TTC549 (cell line): Measurements from ENCODE around the gene MVD.
"Not testable (repeated sequence)": the region's sequence is repeated elsewhere in the genome, so short reads cannot be mapped to it uniquely, and the experiment has no call there.

Experiments
- FAIRE-seq: peaks from 2 replicates; lab custom pipeline; 2012; peaks lifted over from hg19 to GRCh38; lab: Jason Lieb, UNC

The MVD gene

GRCh38 chr16:88681709-88682451, 19.0 kb upstream of the MVD start:
- no peak for FAIRE-seq

- no peak for FAIRE-seq
These were observed 18.3 kb upstream of the MVD start for GRCh38 chr16:88681084-88681680.

DNA sequence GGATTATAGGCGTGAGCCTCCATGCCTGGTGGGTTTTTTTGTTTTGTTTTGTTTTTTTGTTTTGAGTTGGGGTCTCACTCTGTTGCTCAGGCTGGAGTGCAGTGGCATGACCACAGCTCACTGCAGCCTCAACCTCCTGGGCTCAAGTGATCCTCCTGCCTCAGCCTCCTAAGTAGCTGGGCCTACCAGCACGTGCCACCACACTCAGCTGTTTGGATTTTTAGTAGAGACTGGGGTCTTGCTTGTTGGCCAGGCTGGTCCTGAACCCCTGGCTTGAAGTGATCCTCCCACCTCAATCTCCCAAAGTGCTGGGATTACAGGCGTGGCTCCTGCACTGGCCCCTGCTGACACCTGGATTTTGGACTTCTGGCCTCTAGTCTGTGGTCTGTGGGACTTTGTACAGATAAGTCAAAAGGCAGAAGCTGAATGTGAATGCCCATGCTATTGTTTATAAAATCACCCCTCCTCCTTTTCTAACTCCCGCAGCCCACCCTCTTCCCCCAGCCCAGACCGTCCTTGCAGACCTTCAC, 17.7 kb upstream of the MVD start:
- no peak for FAIRE-seq

GRCh38 chr16:88678224-88678979, 15.5 kb upstream of the MVD start:
- FAIRE-seq = no peak

- FAIRE-seq = no peak
These were observed 14.8 kb upstream of the MVD start for GRCh38 chr16:88677721-88678120.

GRCh38 chr16:88676502-88677242, 13.8 kb upstream of the MVD start:
- no peak for FAIRE-seq

DNA sequence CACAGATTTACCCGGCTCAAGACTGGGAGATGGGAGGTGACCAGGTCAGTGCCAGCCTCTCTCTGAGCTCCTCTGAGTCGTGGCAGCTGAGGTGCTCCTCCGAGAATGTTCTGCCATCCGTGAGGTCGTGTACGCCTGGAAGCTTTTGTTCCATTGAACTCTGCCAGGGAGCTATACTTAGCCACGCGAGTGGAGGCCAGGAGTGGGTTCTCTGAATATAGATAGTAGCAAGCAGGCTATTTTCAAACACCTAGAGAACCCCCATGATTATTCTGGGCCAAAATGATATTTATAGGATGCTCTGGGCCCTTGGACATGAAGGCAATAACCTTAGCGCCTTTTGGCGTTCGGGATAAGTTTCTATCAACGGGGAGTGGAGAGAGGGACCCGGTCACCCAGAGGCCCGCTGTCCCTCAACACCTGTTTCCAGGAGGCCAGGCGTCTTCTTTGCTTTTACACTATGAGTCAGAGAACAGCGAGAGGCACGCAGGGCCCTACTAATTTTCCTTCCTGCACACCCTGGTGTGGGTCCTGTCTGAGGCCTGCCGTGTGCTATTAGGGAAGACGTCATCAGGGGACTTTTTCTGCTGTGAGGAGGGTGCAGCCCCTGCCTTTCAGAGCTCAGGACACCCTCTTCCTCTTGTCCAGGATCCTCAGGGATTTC, 11.0 kb upstream of the MVD start:
- no peak for FAIRE-seq

DNA sequence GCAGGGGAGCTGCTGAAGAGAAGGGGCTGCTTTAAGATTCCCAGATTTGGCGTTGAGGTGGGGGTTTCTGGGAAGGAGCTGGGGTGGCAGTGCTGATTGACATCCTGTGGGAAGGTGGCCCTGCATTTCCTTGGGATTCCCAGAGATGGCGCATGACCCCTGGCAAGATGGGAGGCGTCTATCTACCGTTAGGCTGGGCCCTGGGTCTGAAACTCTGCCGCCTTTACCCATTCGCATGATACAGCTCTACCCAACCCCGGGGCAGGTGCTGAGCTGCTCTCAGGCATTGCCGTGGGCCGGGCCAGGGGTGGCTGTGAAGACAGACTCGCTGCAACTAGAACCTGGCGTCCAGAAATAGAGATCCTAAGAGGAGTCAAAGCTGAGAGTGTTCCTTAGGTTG, 9.9 kb upstream of the MVD start:
- FAIRE-seq = no peak

GRCh38 chr16:88671806-88672205, 8.9 kb upstream of the MVD start:
- no peak for FAIRE-seq

DNA sequence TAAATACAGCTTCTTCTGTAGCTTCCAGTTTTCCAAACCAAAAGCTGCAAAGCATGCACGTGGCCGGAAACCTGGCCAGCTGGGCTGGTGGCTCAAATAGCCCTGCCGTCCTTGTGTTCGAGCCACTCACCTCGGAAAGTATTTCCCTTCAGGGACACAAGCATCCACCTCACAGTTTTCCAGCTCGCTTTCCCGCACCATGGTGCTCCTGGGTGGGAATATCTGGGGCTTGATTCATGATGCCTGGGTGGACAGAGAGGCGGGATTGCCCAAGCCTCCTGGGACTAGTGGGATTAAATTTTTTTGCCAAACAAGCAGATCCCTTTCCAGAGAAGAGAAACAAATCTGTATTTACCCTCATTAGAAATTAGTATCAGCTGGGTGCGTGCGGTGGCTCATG, 7.1 kb upstream of the MVD start:
- FAIRE-seq = no peak

DNA sequence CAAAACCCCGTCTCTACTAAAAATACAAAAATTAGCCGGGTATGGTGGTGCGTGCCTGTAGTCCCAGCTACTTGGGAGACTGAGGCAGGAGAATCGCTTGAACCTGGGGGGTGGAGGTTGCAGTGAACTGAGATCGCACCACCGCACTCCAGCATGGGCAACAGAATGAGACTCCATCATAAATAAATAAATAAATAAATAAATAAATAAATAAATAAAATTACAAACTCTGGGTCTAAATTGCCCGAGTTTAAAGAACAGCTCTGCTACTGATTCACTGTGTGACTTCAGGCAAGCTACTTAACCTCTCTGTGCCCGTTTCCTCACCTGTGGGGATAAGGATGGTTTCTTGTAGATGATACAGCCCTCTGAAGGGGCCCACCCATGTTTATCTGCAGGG, 6.6 kb upstream of the MVD start:
- FAIRE-seq = not testable (repeated sequence)

GRCh38 chr16:88667461-88667860, 4.6 kb upstream of the MVD start:
- FAIRE-seq = no peak

- FAIRE-seq = no peak
These were observed 2.7 kb upstream of the MVD start for GRCh38 chr16:88665570-88665969.

DNA sequence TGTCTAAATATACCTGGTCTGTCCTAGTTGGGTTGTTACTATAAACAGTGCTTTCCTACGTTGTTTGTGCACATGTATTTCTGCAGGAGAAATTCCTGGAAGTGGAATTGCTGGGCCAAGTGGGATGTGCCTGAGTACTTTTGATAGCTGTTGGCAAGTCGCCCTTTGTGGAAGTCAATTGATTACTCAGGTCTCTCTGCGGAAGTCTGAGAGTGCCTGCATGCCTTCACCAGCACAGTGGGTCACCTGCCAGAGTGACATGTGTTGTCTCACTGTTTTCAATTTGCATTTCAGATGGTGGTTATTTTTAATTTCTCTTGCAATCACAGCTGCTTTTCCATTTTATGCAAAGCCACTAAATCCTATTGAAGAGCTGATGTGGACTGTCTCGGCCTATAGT, 2.3 kb upstream of the MVD start:
- FAIRE-seq = no peak

- no peak for FAIRE-seq
These were observed 559 bp downstream of the MVD start for GRCh38 chr16:88662222-88662842.

DNA sequence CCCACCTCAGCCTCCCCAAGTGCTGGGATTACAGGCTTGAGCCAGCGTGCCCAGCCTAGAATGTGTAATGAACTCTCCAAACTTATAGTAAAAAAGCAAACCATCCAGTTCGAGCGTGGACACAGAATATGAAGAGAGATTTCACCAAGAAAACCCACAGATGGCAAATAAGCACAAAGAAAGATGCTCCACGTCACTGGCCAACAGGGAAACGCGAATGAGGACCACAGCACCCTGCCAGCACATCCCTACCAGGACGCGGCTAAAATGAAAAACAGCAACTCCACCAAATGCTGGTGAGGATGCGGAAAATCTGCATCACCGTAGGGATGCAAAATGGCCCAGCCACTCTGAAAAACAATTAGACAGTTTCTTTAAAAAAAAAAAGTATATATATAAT, 1.4 kb downstream of the MVD start:
- no peak for FAIRE-seq

GRCh38 chr16:88659160-88659559, 3.7 kb downstream of the MVD start:
- no peak for FAIRE-seq

- FAIRE-seq = no peak
These were observed 4.2 kb downstream of the MVD start for GRCh38 chr16:88658714-88659113.

DNA sequence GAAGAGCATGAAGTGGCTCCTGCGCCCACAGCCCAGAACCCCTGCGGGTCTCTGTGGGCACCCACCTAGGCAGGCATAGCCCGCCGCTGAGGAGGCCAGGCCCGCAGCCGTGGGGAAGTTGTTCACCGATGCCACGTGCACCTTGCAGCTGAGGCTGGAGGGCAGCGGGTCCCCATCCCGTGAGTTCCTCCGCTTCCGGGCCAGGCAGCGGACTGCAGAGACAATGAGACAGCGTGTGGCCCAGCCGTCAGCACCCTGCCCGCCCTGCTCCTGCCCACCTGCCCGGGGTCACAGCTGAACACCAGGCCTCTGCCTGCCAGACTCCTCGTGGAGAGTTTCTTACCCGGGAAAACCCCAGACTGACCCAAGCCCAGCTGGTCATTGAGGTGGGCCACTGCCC, 5.5 kb downstream of the MVD start:
- no peak for FAIRE-seq

- FAIRE-seq = no peak
These were observed 6.5 kb downstream of the MVD start for GRCh38 chr16:88656291-88656980.

DNA sequence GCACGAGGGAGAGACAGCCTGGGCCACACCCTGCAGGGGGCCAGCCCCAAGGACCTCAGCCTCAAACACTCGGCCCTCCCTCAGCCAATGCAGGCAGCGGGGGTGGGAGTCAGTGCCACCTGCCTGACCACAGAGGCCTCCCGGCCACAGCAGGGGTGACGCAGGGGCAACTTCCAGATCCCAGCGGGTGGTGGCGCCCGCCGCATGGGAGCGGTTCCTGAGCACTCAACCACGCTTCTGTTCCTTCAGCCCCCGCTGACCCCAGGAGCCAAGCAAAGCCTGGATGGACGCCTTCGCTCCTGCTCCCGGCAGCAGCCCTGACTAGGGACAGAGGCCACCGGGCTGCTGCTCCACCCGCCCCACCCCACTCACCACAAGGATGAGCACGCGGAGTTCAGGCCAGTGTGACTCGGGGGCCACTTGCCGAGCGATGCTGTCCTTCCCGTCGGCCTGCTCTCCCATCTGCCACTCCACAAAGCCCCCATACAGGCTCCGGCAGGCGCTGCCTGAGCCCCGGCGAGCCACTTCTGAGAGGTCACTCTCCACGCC, 7.1 kb downstream of the MVD start:
- FAIRE-seq = no peak
